Measurements from ENCODE around the gene CAMK1D.

- TF ChIP-seq CTCF (IDR thresholded peaks at IDR 0.05) (no peak), GABPA (IDR thresholded peaks at IDR 0.05; ENCODE audit: low read depth) (no peak), REST (IDR thresholded peaks at IDR 0.05; ENCODE audit: low read depth, low read length) (no peak), TAF1 (IDR thresholded peaks at IDR 0.05; ENCODE audit: borderline replicate concordance, low read depth, low read length) (no peak), FOXM1 (IDR thresholded peaks at IDR 0.05; ENCODE audit: low read depth) (no peak), EP300 (IDR thresholded peaks at IDR 0.05; ENCODE audit: borderline replicate concordance in 1 of 2, low read depth in 1 of 2, low read length in 1 of 2) (peak in 1 of 2 experiments; percentile 69; a peak in 2 of 4 replicates), RCOR1 (IDR thresholded peaks at IDR 0.05; ENCODE audit: low read length) (peak; percentile 51; the same call in 1 of the 2 replicates), ZBTB33 (IDR thresholded peaks at IDR 0.05; ENCODE audit: borderline replicate concordance, low read depth) (no peak), USF2 (IDR thresholded peaks at IDR 0.05; ENCODE audit: borderline replicate concordance, low read depth, low read length) (no peak), JUND (IDR thresholded peaks at IDR 0.05) (no peak), EZH2phosphoT487 (IDR thresholded peaks at IDR 0.05; ENCODE audit: borderline replicate concordance, low read depth) (no peak)
These were observed 490.7 kb downstream of the CAMK1D start for GRCh38 chr10:12839941-12840611.

Data from SK-N-SH (cell line).